NB4 (cell line): Measurements from ENCODE around the gene COPE.

Experiments
- CTCF ChIP-seq: IDR thresholded peaks from one replicate; pipeline ENCODE4 v1.5.1; 2012; ENCODE audit warnings: low read depth, low read length
- POLR2A ChIP-seq: IDR thresholded peaks from 2 replicates; pipeline ENCODE4 v1.6.1; 2011; ENCODE audit warnings: mild to moderate bottlenecking; ENCODE audit not compliant: insufficient read length; ENCODE audit errors: extremely low read depth

GRCh38 chr19:18868380-18869022 lies 50.7 kb downstream of the COPE start:
- TF ChIP-seq CTCF: no peak
- no peak for TF ChIP-seq POLR2A
